NCI-H460 (cell line): ENCODE data around the gene PXT1. TPM values are rescaled to one million over a fixed set of nuclear protein-coding genes. Genes with fewer than 3 reads are reported as not detected.
"Not testable (repeated sequence)": the region's sequence is repeated elsewhere in the genome, so short reads cannot be mapped to it uniquely, and the experiment has no call there.

ENCODE experiments used
- DNase-seq: peaks from one replicate; pipeline ENCODE4 v3.0.0-alpha.2; 2016; ENCODE audit warnings: low read depth; ENCODE audit errors: extremely low read depth
- polyA plus RNA-seq: library from polyadenylated mRNA; depleted of rRNA; stranded (reverse); fragments of >200 nt; gene quantifications from 2 replicates; pipeline ENCODE4 v1.2.3, GENCODE V29; 2014; cell fraction: nucleus; rRNA removed
- total RNA-seq: library from RNA; depleted of rRNA; stranded (reverse); fragments of >200 nt; shearing (Covaris generic); gene quantifications from 2 replicates; pipeline ENCODE4 v1.2.3, GENCODE V29; 2014; rRNA removed

PXT1 gene
- total RNA-seq: not detected in 2 replicates
- not detected in 2 replicates for polyA plus RNA-seq

- DNase-seq: peak; percentile 70
Measured at GRCh38 chr6:36442671-36443470, at the start of gene PXT1, which contains the start of gene KCTD20. PXT1 (minus strand) TSS chr6:36442854; CDS start chr6:36426082, 16,772 bp downstream. KCTD20 (plus strand) TSS chr6:36443000; CDS start chr6:36470098, 27,098 bp downstream.

- no peak for DNase-seq
Measured at GRCh38 chr6:36492092-36492491, 49.4 kb upstream of the PXT1 start.

GRCh38 chr6:36491378-36491965, 48.8 kb upstream of the PXT1 start:
- no peak for DNase-seq

- no peak for DNase-seq
Measured at GRCh38 chr6:36489426-36489825, 46.8 kb upstream of the PXT1 start.

- no peak for DNase-seq
Measured at GRCh38 chr6:36488221-36488620, 45.6 kb upstream of the PXT1 start.

GRCh38 chr6:36487698-36488097, 45.0 kb upstream of the PXT1 start:
- no peak for DNase-seq

GRCh38 chr6:36484736-36485135, 42.1 kb upstream of the PXT1 start:
- DNase-seq: no peak

- not testable (repeated sequence) for DNase-seq
Measured at GRCh38 chr6:36483326-36483725, 40.7 kb upstream of the PXT1 start.

GRCh38 chr6:36479256-36479655, 36.6 kb upstream of the PXT1 start:
- no peak for DNase-seq

GRCh38 chr6:36478051-36478526, 35.4 kb upstream of the PXT1 start:
- DNase-seq: no peak

GRCh38 chr6:36469946-36470345, 27.3 kb upstream of the PXT1 start:
- no peak for DNase-seq

- DNase-seq: no peak
Measured at GRCh38 chr6:36469148-36469661, 26.6 kb upstream of the PXT1 start.

GRCh38 chr6:36467625-36468024, 25.0 kb upstream of the PXT1 start:
- no peak for DNase-seq

GRCh38 chr6:36464233-36464632, 21.6 kb upstream of the PXT1 start:
- no peak for DNase-seq

- DNase-seq: no peak
Measured at GRCh38 chr6:36463676-36464075, 21.0 kb upstream of the PXT1 start.

GRCh38 chr6:36461646-36462045, 19.0 kb upstream of the PXT1 start:
- no peak for DNase-seq

GRCh38 chr6:36460916-36461315, 18.3 kb upstream of the PXT1 start:
- no peak for DNase-seq

GRCh38 chr6:36459501-36459900, 16.8 kb upstream of the PXT1 start:
- DNase-seq: no peak

- DNase-seq: no peak
Measured at GRCh38 chr6:36455486-36456027, 12.9 kb upstream of the PXT1 start.

- DNase-seq: not testable (repeated sequence)
Measured at GRCh38 chr6:36452897-36453296, 10.2 kb upstream of the PXT1 start.

- DNase-seq: not testable (repeated sequence)
Measured at GRCh38 chr6:36449173-36449572, 6.5 kb upstream of the PXT1 start.
